ENCODE results near the gene KLF3. TPM values are rescaled to one million over a fixed set of nuclear protein-coding genes. Genes with fewer than 3 reads are reported as not detected.

KLF3 gene
- total and polyA plus RNA-seq, 9 of the 15 experiments (the other 6 are each of a cell fraction or from before 2014, with no cell fraction given), result 9.9 to 47.2 (median 18.1) TPM

DNA sequence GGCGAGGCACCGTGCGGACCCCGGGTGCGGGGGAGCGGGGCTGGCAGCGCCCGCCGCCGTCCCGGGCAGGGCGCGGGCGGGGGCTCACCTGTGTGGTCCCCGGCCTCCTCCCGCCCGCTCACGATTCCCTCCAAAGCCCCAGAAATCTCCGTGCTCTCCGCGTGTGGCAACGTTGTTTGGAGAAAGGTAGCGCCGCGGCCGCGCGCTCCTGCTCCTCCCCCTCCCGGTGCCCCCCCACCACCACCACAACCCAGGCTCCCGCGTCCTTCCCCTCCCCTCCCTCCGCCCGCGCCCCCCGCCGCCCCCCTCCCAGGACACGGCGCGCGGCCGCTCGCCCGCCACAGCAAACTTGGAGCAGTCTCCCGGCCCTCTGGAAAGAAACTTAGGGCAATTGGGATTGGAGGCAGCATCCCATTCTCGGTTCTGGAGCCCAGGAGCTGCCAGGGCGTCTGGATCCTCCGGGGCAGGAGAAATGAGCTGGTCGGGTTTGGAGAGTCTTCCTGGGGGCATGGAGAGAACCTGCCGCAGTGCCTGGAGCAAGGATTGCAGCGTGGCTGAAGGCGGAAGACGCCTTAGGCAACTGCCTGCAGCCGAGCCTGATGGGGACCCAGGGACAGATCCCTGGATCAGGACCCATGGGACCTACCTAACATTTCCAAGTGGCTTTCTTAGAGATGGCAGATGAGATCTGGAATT is 855 bp downstream of the KLF3 start (continued):
- TF ChIP-seq, protein P1, sequence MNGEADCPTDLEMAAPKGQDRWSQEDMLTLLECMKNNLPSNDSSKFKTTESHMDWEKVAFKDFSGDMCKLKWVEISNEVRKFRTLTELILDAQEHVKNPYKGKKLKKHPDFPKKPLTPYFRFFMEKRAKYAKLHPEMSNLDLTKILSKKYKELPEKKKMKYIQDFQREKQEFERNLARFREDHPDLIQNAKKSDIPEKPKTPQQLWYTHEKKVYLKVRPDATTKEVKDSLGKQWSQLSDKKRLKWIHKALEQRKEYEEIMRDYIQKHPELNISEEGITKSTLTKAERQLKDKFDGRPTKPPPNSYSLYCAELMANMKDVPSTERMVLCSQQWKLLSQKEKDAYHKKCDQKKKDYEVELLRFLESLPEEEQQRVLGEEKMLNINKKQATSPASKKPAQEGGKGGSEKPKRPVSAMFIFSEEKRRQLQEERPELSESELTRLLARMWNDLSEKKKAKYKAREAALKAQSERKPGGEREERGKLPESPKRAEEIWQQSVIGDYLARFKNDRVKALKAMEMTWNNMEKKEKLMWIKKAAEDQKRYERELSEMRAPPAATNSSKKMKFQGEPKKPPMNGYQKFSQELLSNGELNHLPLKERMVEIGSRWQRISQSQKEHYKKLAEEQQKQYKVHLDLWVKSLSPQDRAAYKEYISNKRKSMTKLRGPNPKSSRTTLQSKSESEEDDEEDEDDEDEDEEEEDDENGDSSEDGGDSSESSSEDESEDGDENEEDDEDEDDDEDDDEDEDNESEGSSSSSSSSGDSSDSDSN (IDR thresholded peaks at IDR 0.05; ENCODE audit: borderline replicate concordance in 1 of 2, low read depth in 2 of 2, low read length in 2 of 2), result peak; percentile 84 to 86; a peak in 3 of 4 replicates
- TF ChIP-seq, protein P2, sequence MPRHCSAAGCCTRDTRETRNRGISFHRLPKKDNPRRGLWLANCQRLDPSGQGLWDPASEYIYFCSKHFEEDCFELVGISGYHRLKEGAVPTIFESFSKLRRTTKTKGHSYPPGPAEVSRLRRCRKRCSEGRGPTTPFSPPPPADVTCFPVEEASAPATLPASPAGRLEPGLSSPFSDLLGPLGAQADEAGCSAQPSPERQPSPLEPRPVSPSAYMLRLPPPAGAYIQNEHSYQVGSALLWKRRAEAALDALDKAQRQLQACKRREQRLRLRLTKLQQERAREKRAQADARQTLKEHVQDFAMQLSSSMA (CRISPR knock-in tag; IDR thresholded peaks at IDR 0.05), result no peak
- TF ChIP-seq HDAC1 (IDR thresholded peaks at IDR 0.05), result peak in 1 of 2 experiments; percentile 61; a peak in 2 of 4 replicates
- TF ChIP-seq ESRRB (CRISPR knock-in tag; IDR thresholded peaks at IDR 0.05; ENCODE audit: borderline replicate concordance), result no peak
- TF ChIP-seq STAG1 (CRISPR knock-in tag; IDR thresholded peaks at IDR 0.05; ENCODE audit: borderline replicate concordance), result no peak
- 0 out of 2 replicates have a peak, but pooled peaks have one; percentile 46 for TF ChIP-seq ELF4 (CRISPR knock-in tag; IDR thresholded peaks at IDR 0.05)
- peak; percentile 12 for TF ChIP-seq CCNT2 (IDR thresholded peaks at IDR 0.05; ENCODE audit: borderline replicate concordance, extremely low read depth, insufficient read length, low read depth, low read length)
- TF ChIP-seq BRD4 (IDR thresholded peaks at IDR 0.05), result no peak
- peak in 1 of 2 experiments; percentile 32; a peak in 1 of 4 replicates for TF ChIP-seq SIN3A (IDR thresholded peaks at IDR 0.05; ENCODE audit: borderline replicate concordance in 2 of 2, control insufficient read depth in 1 of 2, low read depth in 2 of 2, low read length in 2 of 2)
- TF ChIP-seq, protein P3, sequence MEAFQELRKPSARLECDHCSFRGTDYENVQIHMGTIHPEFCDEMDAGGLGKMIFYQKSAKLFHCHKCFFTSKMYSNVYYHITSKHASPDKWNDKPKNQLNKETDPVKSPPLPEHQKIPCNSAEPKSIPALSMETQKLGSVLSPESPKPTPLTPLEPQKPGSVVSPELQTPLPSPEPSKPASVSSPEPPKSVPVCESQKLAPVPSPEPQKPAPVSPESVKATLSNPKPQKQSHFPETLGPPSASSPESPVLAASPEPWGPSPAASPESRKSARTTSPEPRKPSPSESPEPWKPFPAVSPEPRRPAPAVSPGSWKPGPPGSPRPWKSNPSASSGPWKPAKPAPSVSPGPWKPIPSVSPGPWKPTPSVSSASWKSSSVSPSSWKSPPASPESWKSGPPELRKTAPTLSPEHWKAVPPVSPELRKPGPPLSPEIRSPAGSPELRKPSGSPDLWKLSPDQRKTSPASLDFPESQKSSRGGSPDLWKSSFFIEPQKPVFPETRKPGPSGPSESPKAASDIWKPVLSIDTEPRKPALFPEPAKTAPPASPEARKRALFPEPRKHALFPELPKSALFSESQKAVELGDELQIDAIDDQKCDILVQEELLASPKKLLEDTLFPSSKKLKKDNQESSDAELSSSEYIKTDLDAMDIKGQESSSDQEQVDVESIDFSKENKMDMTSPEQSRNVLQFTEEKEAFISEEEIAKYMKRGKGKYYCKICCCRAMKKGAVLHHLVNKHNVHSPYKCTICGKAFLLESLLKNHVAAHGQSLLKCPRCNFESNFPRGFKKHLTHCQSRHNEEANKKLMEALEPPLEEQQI (IDR thresholded peaks at IDR 0.05), result no peak
- TF ChIP-seq, protein P4, sequence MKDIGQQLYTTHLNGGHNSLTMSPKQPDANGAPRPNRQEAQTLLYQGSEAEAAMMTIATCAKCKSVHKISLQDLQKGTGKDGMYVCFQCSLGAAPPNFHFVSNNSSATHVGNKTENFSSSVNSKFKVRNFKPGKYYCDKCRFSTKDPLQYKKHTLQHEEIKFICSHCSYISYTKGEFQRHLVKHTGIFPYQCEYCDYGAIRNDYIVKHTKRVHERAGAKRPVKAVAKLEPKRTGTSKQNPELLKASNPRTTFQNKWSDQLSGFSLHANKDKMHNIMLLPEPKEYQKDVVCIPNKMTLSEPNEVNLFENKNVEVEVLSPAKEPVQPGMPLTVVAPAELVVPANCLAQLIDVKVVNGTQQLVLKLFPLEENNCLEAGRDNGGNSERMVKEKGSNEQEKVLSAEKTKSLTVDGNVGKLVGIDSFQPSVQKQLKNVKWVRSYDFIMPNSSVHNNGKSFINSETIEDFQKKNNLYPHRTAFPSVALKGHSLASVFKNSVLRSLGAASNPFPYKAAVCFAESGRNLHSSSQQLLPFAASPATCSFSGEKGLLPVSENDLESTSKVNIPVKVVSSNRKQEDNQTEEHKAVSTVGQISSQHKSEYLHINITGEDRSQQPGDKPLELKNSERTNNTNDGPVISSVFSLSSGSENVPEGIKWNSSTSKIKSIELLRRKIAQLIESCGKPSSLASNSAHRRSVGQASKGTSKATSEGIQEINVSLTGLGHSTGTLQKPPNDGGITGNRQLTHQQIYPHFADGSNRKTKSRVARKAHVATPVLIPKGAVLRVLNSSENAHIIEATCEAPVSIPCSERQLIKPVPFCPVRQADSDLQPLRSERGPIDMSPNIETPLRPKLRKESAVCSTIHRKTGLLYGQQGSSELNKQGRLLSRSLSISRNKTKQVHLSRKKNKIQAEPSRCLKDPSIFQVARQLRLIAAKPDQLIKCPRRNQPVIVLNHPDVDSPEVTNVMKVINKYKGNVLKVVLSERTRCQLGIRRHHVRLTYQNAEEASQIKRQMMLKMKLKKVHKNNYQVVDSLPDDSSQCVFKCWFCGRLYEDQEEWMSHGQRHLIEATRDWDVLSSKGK (CRISPR knock-in tag; IDR thresholded peaks at IDR 0.05), result no peak
- peak; percentile 41; the same call in 1 of the 2 replicates for TF ChIP-seq RB1 (IDR thresholded peaks at IDR 0.05; ENCODE audit: low read depth)
- TF ChIP-seq IFI16 (CRISPR knock-in tag; IDR thresholded peaks at IDR 0.05), result no peak
- TF ChIP-seq PHB (CRISPR knock-in tag; IDR thresholded peaks at IDR 0.05), result no peak
- no peak for TF ChIP-seq ZNF511 (CRISPR knock-in tag; IDR thresholded peaks at IDR 0.05)
- no peak for TF ChIP-seq CBX1 (IDR thresholded peaks at IDR 0.05; ENCODE audit: low read depth)
- peak; percentile 45 for TF ChIP-seq KDM5B (IDR thresholded peaks at IDR 0.05; ENCODE audit: insufficient replicate concordance, low read depth, low read length)

All from K562 (cell line).